IMR-90 (cell line): ENCODE results near the gene TMEM269. TPM values are rescaled to one million over a fixed set of nuclear protein-coding genes. Genes with fewer than 3 reads are reported as not detected.

ENCODE experiments used
- ATAC-seq: fragments of 200-7000 bp; cut with Tn5 transposase; 2 replicates; pipeline ENCODE4 v1.9.1; 2020; ENCODE audit warnings: low read depth, mild to moderate bottlenecking, moderate library complexity
- BruUV-seq: library from RNA; stranded (reverse); fragments of 400-500 nt; replicated peaks from 2 replicates; lab custom pipeline; 2021; lab: Mats Ljungman, UMichigan
- CTCF ChIA-PET: fragments of 300-600 bp; formaldehyde crosslinking; extraction: SDS; loops from one replicate; lab custom pipeline; 2021; ENCODE audit warnings: antibody characterized with exemption; lab: Yijun Ruan, JAX
- POLR2A ChIA-PET: fragments of 300-600 bp; sonication (Branson Sonifier 250); formaldehyde crosslinking; loops from one replicate; lab custom pipeline; 2022; ENCODE audit warnings: antibody characterized with exemption; ENCODE audit not compliant: unreplicated experiment; lab: Charles Lee
- DNase-seq: peaks from one replicate; pipeline ENCODE4 v3.0.0; 2013
- H2AFZ ChIP-seq: replicated peaks from 2 replicates; pipeline ENCODE3; 2013; ENCODE audit warnings: low read length, mild to moderate bottlenecking; ENCODE audit not compliant: poor library complexity
- H2AK5ac ChIP-seq: 2 replicates; pipeline ENCODE4 v1.6.1; 2013; ENCODE audit warnings: low read depth, low read length, inconsistent platforms
- H2AK9ac ChIP-seq: replicated peaks from 2 replicates; pipeline ENCODE3; 2013; ENCODE audit warnings: mild to moderate bottlenecking, low read depth, low read length, moderate library complexity; ENCODE audit not compliant: poor library complexity
- H2BK120ac ChIP-seq: 2 replicates; pipeline ENCODE4 v1.6.1; 2013; ENCODE audit warnings: low read depth, low read length, inconsistent platforms
- H2BK15ac ChIP-seq: 3 replicates; pipeline ENCODE4 v1.6.1; 2013; ENCODE audit warnings: low read depth, low read length, inconsistent platforms
- H2BK20ac ChIP-seq: 2 replicates; pipeline ENCODE4 v1.6.1; 2013; ENCODE audit warnings: low read depth, mild to moderate bottlenecking, inconsistent platforms, low read length, moderate library complexity
- H2BK5ac ChIP-seq: 2 replicates; pipeline ENCODE4 v1.6.1; 2013; ENCODE audit warnings: mild to moderate bottlenecking, low read depth, low read length, inconsistent platforms; ENCODE audit not compliant: poor library complexity, severe bottlenecking
- H3K14ac ChIP-seq: replicated peaks from 2 replicates; pipeline ENCODE4 v1.6.1; 2013; ENCODE audit warnings: low read depth, low read length, inconsistent platforms
- H3K18ac ChIP-seq: 2 replicates; pipeline ENCODE4 v1.6.1; 2013; ENCODE audit warnings: low read depth, low read length, control low read depth
- H3K23ac ChIP-seq: 2 replicates; pipeline ENCODE4 v1.6.1; 2013; ENCODE audit warnings: low read depth, low read length, inconsistent platforms
- H3K27ac ChIP-seq: 2 replicates; pipeline ENCODE4 v1.5.1; 2013; ENCODE audit warnings: mild to moderate bottlenecking, control low read depth, low read length; ENCODE audit not compliant: insufficient read depth
- H3K27me3 ChIP-seq: 2 replicates; pipeline ENCODE4 v1.6.1; 2013; ENCODE audit warnings: low read length; ENCODE audit not compliant: control insufficient read depth, insufficient read depth
- H3K36me3 ChIP-seq: 2 replicates; pipeline ENCODE4 v1.6.1; 2013; ENCODE audit warnings: low read length, mixed read lengths; ENCODE audit not compliant: control insufficient read depth, insufficient read depth
- H3K4ac ChIP-seq: 2 replicates; pipeline ENCODE4 v1.6.1; 2013; ENCODE audit warnings: low read depth, low read length, inconsistent platforms
- H3K4me1 ChIP-seq: 2 replicates; pipeline ENCODE4 v1.6.1; 2013; ENCODE audit warnings: low read length, mixed read lengths; ENCODE audit not compliant: control insufficient read depth, insufficient read depth
- H3K4me2 ChIP-seq: 2 replicates; pipeline ENCODE4 v1.6.1; 2013; ENCODE audit warnings: low read depth, mild to moderate bottlenecking, control low read depth, low read length, moderate library complexity
- H3K4me3 ChIP-seq: 2 replicates; pipeline ENCODE4 v1.5.1; 2013; ENCODE audit warnings: low read depth, mild to moderate bottlenecking, control low read depth, low read length, moderate library complexity; ENCODE audit not compliant: insufficient read depth
- H3K56ac ChIP-seq: 2 replicates; pipeline ENCODE4 v1.6.1; 2013; ENCODE audit warnings: low read length, inconsistent platforms; ENCODE audit not compliant: insufficient read depth; ENCODE audit errors: extremely low read depth
- H3K79me1 ChIP-seq, 2 experiments: 2 replicates each; pipeline ENCODE4 v1.6.1; 2013; ENCODE audit warnings: low read length in 2 of 2, inconsistent platforms in 1 of 2, low read depth in 1 of 2
- H3K9ac ChIP-seq: 2 replicates; pipeline ENCODE4 v1.6.1; 2013; ENCODE audit warnings: low read depth, low read length, control low read depth
- H3K9me1 ChIP-seq: 2 replicates; pipeline ENCODE4 v1.6.1; 2013; ENCODE audit warnings: low read length, inconsistent platforms; ENCODE audit not compliant: insufficient read depth
- H3K9me3 ChIP-seq: 2 replicates; pipeline ENCODE4 v1.6.1; 2013; ENCODE audit warnings: low read length; ENCODE audit not compliant: control insufficient read depth, insufficient read depth
- H4K20me1 ChIP-seq: 2 replicates; pipeline ENCODE4 v1.6.1; 2013; ENCODE audit warnings: low read length, inconsistent platforms; ENCODE audit not compliant: insufficient read depth
- H4K5ac ChIP-seq: 2 replicates; pipeline ENCODE4 v1.6.1; 2013; ENCODE audit warnings: mild to moderate bottlenecking, low read depth, low read length, control low read depth
- H4K8ac ChIP-seq, 2 experiments: 2 replicates each; pipeline ENCODE4 v1.6.1; 2013; ENCODE audit warnings: low read depth in 2 of 2, low read length in 2 of 2, control low read depth in 1 of 2, inconsistent platforms in 1 of 2
- H4K91ac ChIP-seq: 2 replicates; pipeline ENCODE4 v1.6.1; 2013; ENCODE audit warnings: low read depth, low read length, inconsistent platforms; ENCODE audit not compliant: insufficient read depth
- CHD1 ChIP-seq: IDR thresholded peaks from 2 replicates; pipeline ENCODE4 v1.6.1; 2012; ENCODE audit warnings: low read depth, low read length, improper control_type of control experiment
- FOS ChIP-seq: fragments of 150-350 bp; IDR thresholded peaks from 2 replicates; pipeline ENCODE4 v1.6.1; 2016; ENCODE audit warnings: low read depth, low read length
- MAFK ChIP-seq: IDR thresholded peaks from 2 replicates; pipeline ENCODE4 v1.6.1; 2012; ENCODE audit warnings: low read depth, low read length, improper control_type of control experiment
- MAZ ChIP-seq: IDR thresholded peaks from 2 replicates; pipeline ENCODE4 v1.6.1; 2012; ENCODE audit warnings: low read depth, mild to moderate bottlenecking, low read length, improper control_type of control experiment, moderate library complexity, borderline replicate concordance
- NFE2L2 ChIP-seq: fragments of 150-350 bp; IDR thresholded peaks from 2 replicates; pipeline ENCODE4 v1.6.1; 2016; ENCODE audit warnings: low read depth, mild to moderate bottlenecking, low read length
- RAD21 ChIP-seq: IDR thresholded peaks from 2 replicates; pipeline ENCODE4 v1.6.1; 2012; ENCODE audit warnings: low read length, improper control_type of control experiment
- RCOR1 ChIP-seq: IDR thresholded peaks from 2 replicates; pipeline ENCODE4 v1.6.1; 2012; ENCODE audit warnings: mild to moderate bottlenecking, low read length, improper control_type of control experiment; ENCODE audit not compliant: insufficient replicate concordance
- WGBS, 2 experiments: methylation state at CpG; one replicate each; pipeline versions ENCODE4 v1.1.5 to v1.1.7; 2013; ENCODE audit warnings: missing lambda C conversion rate in 2 of 2; ENCODE audit not compliant: insufficient read length in 1 of 2; ENCODE audit errors: extremely low coverage in 2 of 2; 5-methylcytosine and 5-hydroxymethylcytosine counted together
- dilution Hi-C: fragments of 300-500 bp; cut with HindIII; formaldehyde crosslinking; loops from one replicate; pipeline ENCODE4 v1.14.3; 2018; ENCODE audit warnings: low sequenced_read_pairs; ENCODE audit not compliant: unreplicated experiment
- in situ Hi-C: fragments of 300-500 bp; cut with MboI; formaldehyde crosslinking; loops from 3 replicates; pipeline ENCODE4 v1.14.3; 2019; ENCODE audit warnings: low sequenced_read_pairs, inconsistent platforms, mixed read lengths
- intact Hi-C: fragments of 100-400 bp; cut with micrococcal nuclease; formaldehyde crosslinking; loops from 2 replicates; pipeline ENCODE4 v1.10.0; 2022
- polyA plus RNA-seq, 3 experiments: library from polyadenylated mRNA; depleted of rRNA; stranded (reverse); fragments of >200 nt; gene quantifications; 2 replicates each; pipeline ENCODE4 v1.2.3, GENCODE V29; 2012; ENCODE audit warnings: low replicate concordance in 1 of 3
- total RNA-seq: library from RNA; depleted of rRNA; stranded (reverse); fragments of >200 nt; gene quantifications from 2 replicates; pipeline ENCODE4 v1.2.3, GENCODE V29; 2012
- TF ChIP-seq, protein P1 (sequence below): conservative IDR thresholded peaks from 2 replicates; pipeline ENCODE4 v1.5.1; 2012; ENCODE audit warnings: mild to moderate bottlenecking, low read depth, low read length, improper control_type of control experiment

Gene TMEM269
- total and polyA plus RNA-seq, 2 of the 4 experiments (the other 2 are of a cell fraction) = not detected

GRCh38 chr1:42740851-42741580 lies 43.8 kb upstream of the TMEM269 start:
- Histone ChIP-seq H3K4me2 (no peak overlapping the region), H4K91ac (no peak overlapping the region), H2AK5ac (no peak overlapping the region), H3K4me1 (no peaks in the 10 kb centered on the region), H2BK120ac (no peak overlapping the region), H3K4ac (no peak overlapping the region), H3K4me3 (no peak overlapping the region), H3K14ac (no peak overlapping the region), H4K8ac (no peak overlapping the region), H2AK9ac (no peak overlapping the region), H4K5ac (no peak overlapping the region), H3K18ac (no peak overlapping the region), H4K20me1 (peaks cover 2% of the 10 kb centered on the region; the same call in 1 of the 2 replicates), H3K9me1 (no peaks in the 10 kb centered on the region), H3K9ac (no peak overlapping the region), H3K9me3 (no peaks in the 10 kb centered on the region), H2BK5ac (no peak overlapping the region), H2AFZ (no peak overlapping the region), H2BK20ac (no peak overlapping the region), H2BK15ac (no peak overlapping the region), H3K27ac (no peak overlapping the region), H3K56ac (no peak overlapping the region), H3K79me1 (no peaks in the 10 kb centered on the region; a peak in 1 of 4 replicates), H3K23ac (no peak overlapping the region), H3K27me3 (no peaks in the 10 kb centered on the region; the same call in 1 of the 2 replicates), H3K36me3 (peaks cover 5% of the 10 kb centered on the region; the same call in 1 of the 2 replicates)
- 21% methylated on average over 3 of the region's 19 CpGs; no CpG with 5 or more reads in 1 of the 2 experiments for WGBS, 2 experiments
- ChIA-PET CTCF (no interaction called here), POLR2A (no interaction called here)
- TF ChIP-seq FOS (no peak), NFE2L2 (no peak), RCOR1 (no peak), MAFK (no peak), CHD1 (no peak), MAZ (no peak), RAD21 (no peak)
- TF ChIP-seq, protein P1, sequence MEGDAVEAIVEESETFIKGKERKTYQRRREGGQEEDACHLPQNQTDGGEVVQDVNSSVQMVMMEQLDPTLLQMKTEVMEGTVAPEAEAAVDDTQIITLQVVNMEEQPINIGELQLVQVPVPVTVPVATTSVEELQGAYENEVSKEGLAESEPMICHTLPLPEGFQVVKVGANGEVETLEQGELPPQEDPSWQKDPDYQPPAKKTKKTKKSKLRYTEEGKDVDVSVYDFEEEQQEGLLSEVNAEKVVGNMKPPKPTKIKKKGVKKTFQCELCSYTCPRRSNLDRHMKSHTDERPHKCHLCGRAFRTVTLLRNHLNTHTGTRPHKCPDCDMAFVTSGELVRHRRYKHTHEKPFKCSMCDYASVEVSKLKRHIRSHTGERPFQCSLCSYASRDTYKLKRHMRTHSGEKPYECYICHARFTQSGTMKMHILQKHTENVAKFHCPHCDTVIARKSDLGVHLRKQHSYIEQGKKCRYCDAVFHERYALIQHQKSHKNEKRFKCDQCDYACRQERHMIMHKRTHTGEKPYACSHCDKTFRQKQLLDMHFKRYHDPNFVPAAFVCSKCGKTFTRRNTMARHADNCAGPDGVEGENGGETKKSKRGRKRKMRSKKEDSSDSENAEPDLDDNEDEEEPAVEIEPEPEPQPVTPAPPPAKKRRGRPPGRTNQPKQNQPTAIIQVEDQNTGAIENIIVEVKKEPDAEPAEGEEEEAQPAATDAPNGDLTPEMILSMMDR = no peak
- DNase-seq (no peak), ATAC-seq (no peak)
- in situ Hi-C loops (no loop called here), intact Hi-C loops (no loop called here), dilution Hi-C loops (no loop called here)
- BruUV-seq = no TSS peak
